ENCODE data around the gene DHRS13. TPM values are rescaled to one million over a fixed set of nuclear protein-coding genes. Genes with fewer than 3 reads are reported as not detected.

Gene DHRS13
- total and polyA plus RNA-seq, 2 donors (not counting 1 experiment from before 2014, with no cell fraction given) = 11.9 to 28.1 TPM

DNA sequence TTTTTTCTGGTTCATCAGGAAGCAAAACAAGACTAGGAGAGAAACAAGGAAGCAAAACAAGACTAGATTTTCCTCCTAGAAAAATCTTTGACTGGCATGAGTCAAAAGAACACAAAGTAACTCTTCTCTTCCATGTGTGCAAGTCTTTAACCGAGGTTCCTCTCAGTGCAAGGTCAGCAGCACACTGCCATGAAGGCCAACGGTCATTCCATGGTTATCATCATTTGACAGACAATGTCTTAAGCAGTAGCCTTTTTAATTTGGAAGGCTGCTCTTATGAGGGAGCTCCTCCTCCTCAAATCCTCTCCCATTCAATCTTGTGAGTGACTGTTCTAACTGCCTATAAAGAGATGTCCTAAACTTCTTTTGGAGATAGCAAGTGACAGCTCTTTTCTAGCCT lies 15.4 kb upstream of the DHRS13 start:
- no peaks in the 10 kb centered on the region for H3K4me1 ChIP-seq (ENCODE audit: control insufficient read depth in 2 of 2, insufficient read depth in 2 of 2, low read length in 2 of 2)
- H3K9me3 ChIP-seq (ENCODE audit: control extremely low read depth in 1 of 3, control insufficient read depth in 2 of 3, insufficient read depth in 1 of 3, low read length in 2 of 3) = no peaks in the 10 kb centered on the region
- Mint-ChIP-seq H3K4me3 (no peak overlapping the region), H3K9me3 (ENCODE audit: insufficient read depth) (no peaks in the 10 kb centered on the region), H3K27ac (no peak overlapping the region), H3K27me3 (no peaks in the 10 kb centered on the region), H3K4me1 (peaks cover 2% of the 10 kb centered on the region)
- no peak overlapping the region for H3K9ac ChIP-seq (ENCODE audit: low read length)
- peaks cover 11% of the 10 kb centered on the region for H4K20me1 ChIP-seq (ENCODE audit: control insufficient read depth, insufficient read depth, low read length, poor library complexity, severe bottlenecking)
- peaks cover 11% of the 10 kb centered on the region for H3K79me2 ChIP-seq (ENCODE audit: control insufficient read depth, insufficient read depth, low read length)
- ATAC-seq (ENCODE audit: low read depth) = no peak
- no peaks in the 10 kb centered on the region for H3K27me3 ChIP-seq (replicated peaks in 1 of 4; ENCODE audit: control extremely low read depth in 1 of 4, control insufficient read depth in 3 of 4, insufficient read depth in 4 of 4, low read length in 3 of 4)
- no peak overlapping the region for H3K27ac ChIP-seq (ENCODE audit: low read length in 2 of 2)
- no peak for TF ChIP-seq EZH2 (IDR thresholded peaks at IDR 0.05; ENCODE audit: borderline replicate concordance, insufficient read depth, low read depth, low read length, poor library complexity, severe bottlenecking)
- ChIA-PET CTCF (interaction anchor here (0.9 to 5.6 kb wide), 8 partner anchors 9 to 203 kb away, joined by 3 to 124 read pairs (median 4); partner anchors contain the start of gene FLOT2), POLR2A (interaction anchor here (1.1 kb wide), 1 partner anchor 192 kb away, joined by 15 read pairs; the partner anchor contains the start of gene TLCD1)
- whole genome bisulfite sequencing (ENCODE audit: insufficient coverage) = no CpG with 5 or more reads among the region's 2 CpGs
- H3K36me3 ChIP-seq (replicated peaks in 1 of 2; ENCODE audit: control extremely low read depth in 1 of 2, control insufficient read depth in 1 of 2, extremely low read depth in 1 of 2, insufficient read depth in 2 of 2, low read length in 1 of 2) = peaks cover 3 to 95% of the 10 kb centered on the region in 2 experiments
- no peak for DNase-seq
- no peak overlapping the region for H3K4me2 ChIP-seq (replicated peaks; ENCODE audit: low read depth, low read length, poor library complexity, severe bottlenecking)
- intact Hi-C loops (cut with micrococcal nuclease) = no loop called here
- H2AFZ ChIP-seq (ENCODE audit: insufficient read depth, low read depth, low read length, poor library complexity, severe bottlenecking) = no peak overlapping the region
- H3K4me3 ChIP-seq (ENCODE audit: control extremely low read depth in 1 of 5, extremely low read depth in 1 of 5, insufficient read depth in 1 of 5, low read depth in 2 of 5, low read length in 4 of 5) = no peak overlapping the region

DNA sequence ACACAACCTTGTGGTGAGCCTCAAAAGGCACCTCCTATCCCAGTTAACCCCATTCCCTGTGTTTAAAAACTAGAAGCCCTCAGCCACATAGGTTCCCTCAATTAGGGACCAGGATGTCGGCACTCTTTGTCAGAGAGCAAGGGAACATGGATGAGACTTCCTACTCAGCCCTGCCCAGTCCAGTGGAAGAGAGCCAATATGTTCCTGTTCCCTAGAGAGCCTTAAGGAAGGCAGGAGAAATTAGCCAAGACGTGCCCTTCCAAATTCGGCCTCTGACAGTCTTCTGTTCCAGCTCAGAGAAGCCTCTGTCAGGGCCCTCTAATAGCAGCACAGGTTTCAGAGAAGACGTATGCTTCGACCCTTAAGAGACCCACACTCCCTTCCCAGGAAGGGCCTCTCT lies 14.6 kb upstream of the DHRS13 start:
- no peak overlapping the region for H2AFZ ChIP-seq (ENCODE audit: insufficient read depth, low read depth, low read length, poor library complexity, severe bottlenecking)
- no peak for DNase-seq
- ATAC-seq (ENCODE audit: low read depth) = no peak
- H3K27ac ChIP-seq (ENCODE audit: low read length in 2 of 2) = no peak overlapping the region
- no peaks in the 10 kb centered on the region for H3K27me3 Mint-ChIP-seq
- H3K36me3 ChIP-seq (replicated peaks in 1 of 2; ENCODE audit: control extremely low read depth in 1 of 2, control insufficient read depth in 1 of 2, extremely low read depth in 1 of 2, insufficient read depth in 2 of 2, low read length in 1 of 2) = peaks cover 5 to 95% of the 10 kb centered on the region in 2 experiments
- 96% methylated on average over 5 of the region's 5 CpGs for WGBS (ENCODE audit: insufficient coverage)
- no peak for TF ChIP-seq EZH2 (IDR thresholded peaks at IDR 0.05; ENCODE audit: borderline replicate concordance, insufficient read depth, low read depth, low read length, poor library complexity, severe bottlenecking)
- TF ChIP-seq, protein P1, sequence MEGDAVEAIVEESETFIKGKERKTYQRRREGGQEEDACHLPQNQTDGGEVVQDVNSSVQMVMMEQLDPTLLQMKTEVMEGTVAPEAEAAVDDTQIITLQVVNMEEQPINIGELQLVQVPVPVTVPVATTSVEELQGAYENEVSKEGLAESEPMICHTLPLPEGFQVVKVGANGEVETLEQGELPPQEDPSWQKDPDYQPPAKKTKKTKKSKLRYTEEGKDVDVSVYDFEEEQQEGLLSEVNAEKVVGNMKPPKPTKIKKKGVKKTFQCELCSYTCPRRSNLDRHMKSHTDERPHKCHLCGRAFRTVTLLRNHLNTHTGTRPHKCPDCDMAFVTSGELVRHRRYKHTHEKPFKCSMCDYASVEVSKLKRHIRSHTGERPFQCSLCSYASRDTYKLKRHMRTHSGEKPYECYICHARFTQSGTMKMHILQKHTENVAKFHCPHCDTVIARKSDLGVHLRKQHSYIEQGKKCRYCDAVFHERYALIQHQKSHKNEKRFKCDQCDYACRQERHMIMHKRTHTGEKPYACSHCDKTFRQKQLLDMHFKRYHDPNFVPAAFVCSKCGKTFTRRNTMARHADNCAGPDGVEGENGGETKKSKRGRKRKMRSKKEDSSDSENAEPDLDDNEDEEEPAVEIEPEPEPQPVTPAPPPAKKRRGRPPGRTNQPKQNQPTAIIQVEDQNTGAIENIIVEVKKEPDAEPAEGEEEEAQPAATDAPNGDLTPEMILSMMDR (IDR thresholded peaks at IDR 0.05) = no peak
- H3K79me2 ChIP-seq (ENCODE audit: control insufficient read depth, insufficient read depth, low read length) = peaks cover 6% of the 10 kb centered on the region
- H4K20me1 ChIP-seq (ENCODE audit: control insufficient read depth, insufficient read depth, low read length, poor library complexity, severe bottlenecking) = peaks cover 11% of the 10 kb centered on the region
- H3K4me3 ChIP-seq (ENCODE audit: control extremely low read depth in 1 of 5, extremely low read depth in 1 of 5, insufficient read depth in 1 of 5, low read depth in 2 of 5, low read length in 4 of 5) = no peak overlapping the region
- no peaks in the 10 kb centered on the region for H3K4me1 ChIP-seq (ENCODE audit: control insufficient read depth in 2 of 2, insufficient read depth in 2 of 2, low read length in 2 of 2)
- H3K27ac Mint-ChIP-seq = no peak overlapping the region
- intact Hi-C loops (cut with micrococcal nuclease) = no loop called here
- no peaks in the 10 kb centered on the region for H3K9me3 ChIP-seq (ENCODE audit: control extremely low read depth in 1 of 3, control insufficient read depth in 2 of 3, insufficient read depth in 1 of 3, low read length in 2 of 3)
- H3K27me3 ChIP-seq (replicated peaks in 1 of 4; ENCODE audit: control extremely low read depth in 1 of 4, control insufficient read depth in 3 of 4, insufficient read depth in 4 of 4, low read length in 3 of 4) = no peaks in the 10 kb centered on the region
- ChIA-PET POLR2A (no interaction called here), CTCF (interaction anchor here (1.0 to 5.6 kb wide), 11 partner anchors 8 to 202 kb away, joined by 3 to 124 read pairs (median 6); partner anchors contain the start of genes NEK8 and TLCD1)
- no peaks in the 10 kb centered on the region for H3K9me3 Mint-ChIP-seq (ENCODE audit: insufficient read depth)
- no peak overlapping the region for H3K4me3 Mint-ChIP-seq
- H3K9ac ChIP-seq (ENCODE audit: low read length) = no peak overlapping the region
- H3K4me2 ChIP-seq (replicated peaks; ENCODE audit: low read depth, low read length, poor library complexity, severe bottlenecking) = no peak overlapping the region
- H3K4me1 Mint-ChIP-seq = peaks cover 2% of the 10 kb centered on the region
